Ishikawa (cell line): ENCODE results near the gene ZDHHC7.

Source experiments
- CEBPB ChIP-seq: IDR thresholded peaks from 2 replicates; pipeline ENCODE4 v1.6.1; 2012
- CREB1 ChIP-seq: IDR thresholded peaks from 2 replicates; pipeline ENCODE4 v1.6.1; 2012; ENCODE audit warnings: low read depth
- EGR1 ChIP-seq: IDR thresholded peaks from 2 replicates; pipeline ENCODE4 v1.6.1; 2012
- EP300 ChIP-seq: IDR thresholded peaks from 2 replicates; pipeline ENCODE4 v1.6.1; 2012; ENCODE audit warnings: borderline replicate concordance
- FOXM1 ChIP-seq: IDR thresholded peaks from 2 replicates; pipeline ENCODE4 v1.6.1; 2012; ENCODE audit warnings: low read depth, borderline replicate concordance
- NFIC ChIP-seq: IDR thresholded peaks from 2 replicates; pipeline ENCODE4 v1.6.1; 2012
- RAD21 ChIP-seq: IDR thresholded peaks from 2 replicates; pipeline ENCODE4 v1.6.1; 2012; ENCODE audit warnings: low read depth
- TCF12 ChIP-seq: IDR thresholded peaks from 2 replicates; pipeline ENCODE4 v1.6.1; 2012; ENCODE audit warnings: low read depth
- TEAD4 ChIP-seq: IDR thresholded peaks from 2 replicates; pipeline ENCODE4 v1.6.1; 2012
- YY1 ChIP-seq: IDR thresholded peaks from 2 replicates; pipeline ENCODE4 v1.6.1; 2012; ENCODE audit warnings: low read depth
- ZBTB7A ChIP-seq: IDR thresholded peaks from 2 replicates; pipeline ENCODE4 v1.6.1; 2012; ENCODE audit warnings: low read depth
- TF ChIP-seq, protein P1 (sequence below): IDR thresholded peaks from 2 replicates; pipeline ENCODE4 v1.6.1; 2012; ENCODE audit warnings: low read depth, mild to moderate bottlenecking
- TF ChIP-seq, protein P2 (sequence below): IDR thresholded peaks from 2 replicates; pipeline ENCODE4 v1.6.1; 2012

Gene ZDHHC7

DNA sequence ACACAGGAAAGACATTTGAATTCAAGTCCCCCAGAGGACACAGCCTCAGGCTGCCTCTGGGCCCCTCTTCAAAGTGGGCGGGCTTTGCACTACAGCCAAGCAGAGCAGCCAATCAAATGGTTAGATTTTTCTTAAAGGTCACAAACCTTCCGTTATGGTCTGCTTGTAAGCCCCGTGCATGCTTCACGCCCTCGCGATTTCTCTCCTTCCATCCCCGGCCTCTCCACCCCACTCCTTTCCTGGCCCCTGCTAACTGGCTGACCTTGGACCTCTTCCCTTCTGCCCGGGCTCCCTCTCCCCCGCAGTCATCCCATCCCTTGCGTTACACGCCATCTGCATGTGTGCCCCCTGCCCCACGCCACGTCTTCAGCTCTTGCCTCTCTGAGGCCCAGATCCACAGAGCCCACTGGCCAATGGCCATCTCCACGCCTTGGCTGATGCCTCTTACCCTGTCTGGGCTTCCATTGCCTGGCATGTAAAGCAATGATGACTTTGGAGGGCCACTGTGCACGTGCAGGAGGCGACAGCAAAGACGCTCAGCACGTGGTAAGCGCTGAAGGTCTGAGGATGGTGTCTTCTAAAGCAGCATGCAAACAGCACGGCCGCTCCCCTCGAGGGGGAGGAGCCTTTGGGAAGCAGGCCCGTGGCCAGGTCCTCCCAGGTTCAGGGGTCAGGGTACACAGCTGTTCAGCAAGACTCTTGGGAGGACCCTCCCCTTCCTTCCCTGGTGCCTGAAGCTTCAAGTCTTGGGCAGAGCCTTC lies 86.8 kb downstream of the ZDHHC7 start:
- TF ChIP-seq, protein P1, sequence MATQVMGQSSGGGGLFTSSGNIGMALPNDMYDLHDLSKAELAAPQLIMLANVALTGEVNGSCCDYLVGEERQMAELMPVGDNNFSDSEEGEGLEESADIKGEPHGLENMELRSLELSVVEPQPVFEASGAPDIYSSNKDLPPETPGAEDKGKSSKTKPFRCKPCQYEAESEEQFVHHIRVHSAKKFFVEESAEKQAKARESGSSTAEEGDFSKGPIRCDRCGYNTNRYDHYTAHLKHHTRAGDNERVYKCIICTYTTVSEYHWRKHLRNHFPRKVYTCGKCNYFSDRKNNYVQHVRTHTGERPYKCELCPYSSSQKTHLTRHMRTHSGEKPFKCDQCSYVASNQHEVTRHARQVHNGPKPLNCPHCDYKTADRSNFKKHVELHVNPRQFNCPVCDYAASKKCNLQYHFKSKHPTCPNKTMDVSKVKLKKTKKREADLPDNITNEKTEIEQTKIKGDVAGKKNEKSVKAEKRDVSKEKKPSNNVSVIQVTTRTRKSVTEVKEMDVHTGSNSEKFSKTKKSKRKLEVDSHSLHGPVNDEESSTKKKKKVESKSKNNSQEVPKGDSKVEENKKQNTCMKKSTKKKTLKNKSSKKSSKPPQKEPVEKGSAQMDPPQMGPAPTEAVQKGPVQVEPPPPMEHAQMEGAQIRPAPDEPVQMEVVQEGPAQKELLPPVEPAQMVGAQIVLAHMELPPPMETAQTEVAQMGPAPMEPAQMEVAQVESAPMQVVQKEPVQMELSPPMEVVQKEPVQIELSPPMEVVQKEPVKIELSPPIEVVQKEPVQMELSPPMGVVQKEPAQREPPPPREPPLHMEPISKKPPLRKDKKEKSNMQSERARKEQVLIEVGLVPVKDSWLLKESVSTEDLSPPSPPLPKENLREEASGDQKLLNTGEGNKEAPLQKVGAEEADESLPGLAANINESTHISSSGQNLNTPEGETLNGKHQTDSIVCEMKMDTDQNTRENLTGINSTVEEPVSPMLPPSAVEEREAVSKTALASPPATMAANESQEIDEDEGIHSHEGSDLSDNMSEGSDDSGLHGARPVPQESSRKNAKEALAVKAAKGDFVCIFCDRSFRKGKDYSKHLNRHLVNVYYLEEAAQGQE = no peak
- TF ChIP-seq RAD21 = no peak
- no peak for TF ChIP-seq CREB1
- no peak for TF ChIP-seq CEBPB
- no peak for TF ChIP-seq YY1
- TF ChIP-seq, protein P2, sequence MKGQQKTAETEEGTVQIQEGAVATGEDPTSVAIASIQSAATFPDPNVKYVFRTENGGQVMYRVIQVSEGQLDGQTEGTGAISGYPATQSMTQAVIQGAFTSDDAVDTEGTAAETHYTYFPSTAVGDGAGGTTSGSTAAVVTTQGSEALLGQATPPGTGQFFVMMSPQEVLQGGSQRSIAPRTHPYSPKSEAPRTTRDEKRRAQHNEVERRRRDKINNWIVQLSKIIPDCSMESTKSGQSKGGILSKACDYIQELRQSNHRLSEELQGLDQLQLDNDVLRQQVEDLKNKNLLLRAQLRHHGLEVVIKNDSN = no peak
- TF ChIP-seq NFIC = no peak
- no peak for TF ChIP-seq ZBTB7A
- TF ChIP-seq EGR1 = no peak
- no peak for TF ChIP-seq TCF12
- TF ChIP-seq EP300 = no peak
- TF ChIP-seq TEAD4 = no peak
- TF ChIP-seq FOXM1 = no peak
